Retinal pigment epithelial cell (primary cell): ENCODE results near the gene L3HYPDH.

Experiments
- DNase-seq: peaks from one replicate; pipeline ENCODE4 v3.0.0-alpha.2; 2010; ENCODE audit warnings: low read depth
- H3K4me3 ChIP-seq: 2 replicates; pipeline ENCODE4 v1.5.1; 2011; ENCODE audit warnings: mild to moderate bottlenecking, low read length, control low read depth, moderate library complexity
- CTCF ChIP-seq: conservative IDR thresholded peaks from 2 replicates; pipeline ENCODE4 v1.5.1; 2011; ENCODE audit warnings: low read depth, low read length, control low read depth, inconsistent platforms

Gene L3HYPDH

GRCh38 chr14:59428581-59429012 lies 55.6 kb downstream of the L3HYPDH start:
- TF ChIP-seq CTCF, result peak; percentile 48
- DNase-seq, result no peak
- no peak overlapping the region for H3K4me3 ChIP-seq

GRCh38 chr14:59427653-59428580 lies 56.3 kb downstream of the L3HYPDH start:
- H3K4me3 ChIP-seq, result no peak overlapping the region
- no peak for TF ChIP-seq CTCF
- no peak for DNase-seq

- no peak overlapping the region for H3K4me3 ChIP-seq
- peak; percentile 7 for TF ChIP-seq CTCF
- DNase-seq, result no peak
Measured at GRCh38 chr14:59425322-59425935, 58.8 kb downstream of the L3HYPDH start.

GRCh38 chr14:59424341-59425071 lies 59.7 kb downstream of the L3HYPDH start:
- no peak for TF ChIP-seq CTCF
- no peak overlapping the region for H3K4me3 ChIP-seq
- no peak for DNase-seq
